ENCODE measurements around the gene FOXP1.
"Not testable (repeated sequence)": the region's sequence is repeated elsewhere in the genome, so short reads cannot be mapped to it uniquely, and the experiment has no call there.

FOXP1 gene

GRCh38 chr3:71035314-71035713 is 548.2 kb downstream of the FOXP1 start:
- no peak for DNase-seq (ENCODE audit: low spot score)

- no peak for DNase-seq (ENCODE audit: low spot score)
These were observed 549.8 kb downstream of the FOXP1 start for GRCh38 chr3:71033681-71034220.

- no peak for DNase-seq (ENCODE audit: low spot score)
These were observed 551.5 kb downstream of the FOXP1 start for GRCh38 chr3:71031914-71032521.

- DNase-seq (ENCODE audit: low spot score), result no peak
These were observed 552.3 kb downstream of the FOXP1 start for GRCh38 chr3:71031181-71031580.

- DNase-seq (ENCODE audit: low spot score), result no peak
These were observed 552.8 kb downstream of the FOXP1 start for GRCh38 chr3:71030748-71031147.

- no peak for DNase-seq (ENCODE audit: low spot score)
These were observed 553.8 kb downstream of the FOXP1 start for GRCh38 chr3:71029770-71030169.

GRCh38 chr3:71028802-71029201 is 554.7 kb downstream of the FOXP1 start:
- no peak for DNase-seq (ENCODE audit: low spot score)

- DNase-seq (ENCODE audit: low spot score), result no peak
These were observed 555.3 kb downstream of the FOXP1 start for GRCh38 chr3:71028184-71028583.

GRCh38 chr3:71026634-71027578 is 556.6 kb downstream of the FOXP1 start:
- no peak for DNase-seq (ENCODE audit: low spot score)

GRCh38 chr3:71025516-71025915 is 558.0 kb downstream of the FOXP1 start:
- no peak for DNase-seq (ENCODE audit: low spot score)

GRCh38 chr3:71025010-71025409 is 558.5 kb downstream of the FOXP1 start:
- DNase-seq (ENCODE audit: low spot score), result no peak

GRCh38 chr3:71022551-71023335 is 560.8 kb downstream of the FOXP1 start:
- DNase-seq (ENCODE audit: low spot score), result no peak

GRCh38 chr3:71018799-71019198 is 564.7 kb downstream of the FOXP1 start:
- no peak for DNase-seq (ENCODE audit: low spot score)

GRCh38 chr3:71016178-71016845 is 567.2 kb downstream of the FOXP1 start:
- no peak for DNase-seq (ENCODE audit: low spot score)

GRCh38 chr3:71014616-71015015 is 568.9 kb downstream of the FOXP1 start:
- not testable (repeated sequence) for DNase-seq (ENCODE audit: low spot score)

- no peak for DNase-seq (ENCODE audit: low spot score)
These were observed 570.6 kb downstream of the FOXP1 start for GRCh38 chr3:71012971-71013370.

GRCh38 chr3:71011565-71012287 is 571.8 kb downstream of the FOXP1 start:
- no peak for DNase-seq (ENCODE audit: low spot score)

- peak; percentile 75 for DNase-seq (ENCODE audit: low spot score)
These were observed 572.6 kb downstream of the FOXP1 start for GRCh38 chr3:71010726-71011455.

- no peak for DNase-seq (ENCODE audit: low spot score)
These were observed 575.1 kb downstream of the FOXP1 start for GRCh38 chr3:71008350-71008935.
